WERI-Rb-1 (cell line): Measurements from ENCODE around the gene FIG4.

Source experiments
- DNase-seq: peaks from one replicate; pipeline ENCODE4 v3.0.0-alpha.2; 2020
- H3K27ac ChIP-seq: fragments of 250-450 bp; sonication (Bioruptor Pico); 2 replicates; pipeline ENCODE4 v1.5.1; 2020; ENCODE audit warnings: mild to moderate bottlenecking, moderate library complexity
- H3K27me3 ChIP-seq: fragments of 250-450 bp; sonication (Bioruptor Pico); 2 replicates; pipeline ENCODE4 v1.5.1; 2021; ENCODE audit warnings: mild to moderate bottlenecking, low read depth, moderate library complexity; ENCODE audit not compliant: insufficient read depth, severe bottlenecking
- H3K36me3 ChIP-seq: fragments of 250-450 bp; sonication (Bioruptor Pico); 2 replicates; pipeline ENCODE4 v1.5.1; 2020; ENCODE audit warnings: mild to moderate bottlenecking, moderate library complexity
- H3K4me3 ChIP-seq: 2 replicates; pipeline ENCODE4 v1.5.1; 2011; ENCODE audit warnings: low read depth, mild to moderate bottlenecking, control low read depth, low read length
- H3K9me3 ChIP-seq: fragments of 250-450 bp; sonication (Bioruptor Pico); 2 replicates; pipeline ENCODE4 v1.5.1; 2021; ENCODE audit warnings: mild to moderate bottlenecking, moderate library complexity; ENCODE audit not compliant: severe bottlenecking
- TF ChIP-seq, protein P1 (sequence below): IDR thresholded peaks from 2 replicates; pipeline ENCODE4 v1.5.1; 2011; ENCODE audit warnings: low read depth, mild to moderate bottlenecking, control low read depth, inconsistent platforms, low read length

FIG4 gene

GRCh38 chr6:109804020-109804419 is 112.9 kb downstream of the FIG4 start:
- DNase-seq, result no peak
- H3K9me3 ChIP-seq, result no peaks in the 10 kb centered on the region
- no peak overlapping the region for H3K4me3 ChIP-seq
- no peaks in the 10 kb centered on the region for H3K27me3 ChIP-seq
- TF ChIP-seq, protein P1, sequence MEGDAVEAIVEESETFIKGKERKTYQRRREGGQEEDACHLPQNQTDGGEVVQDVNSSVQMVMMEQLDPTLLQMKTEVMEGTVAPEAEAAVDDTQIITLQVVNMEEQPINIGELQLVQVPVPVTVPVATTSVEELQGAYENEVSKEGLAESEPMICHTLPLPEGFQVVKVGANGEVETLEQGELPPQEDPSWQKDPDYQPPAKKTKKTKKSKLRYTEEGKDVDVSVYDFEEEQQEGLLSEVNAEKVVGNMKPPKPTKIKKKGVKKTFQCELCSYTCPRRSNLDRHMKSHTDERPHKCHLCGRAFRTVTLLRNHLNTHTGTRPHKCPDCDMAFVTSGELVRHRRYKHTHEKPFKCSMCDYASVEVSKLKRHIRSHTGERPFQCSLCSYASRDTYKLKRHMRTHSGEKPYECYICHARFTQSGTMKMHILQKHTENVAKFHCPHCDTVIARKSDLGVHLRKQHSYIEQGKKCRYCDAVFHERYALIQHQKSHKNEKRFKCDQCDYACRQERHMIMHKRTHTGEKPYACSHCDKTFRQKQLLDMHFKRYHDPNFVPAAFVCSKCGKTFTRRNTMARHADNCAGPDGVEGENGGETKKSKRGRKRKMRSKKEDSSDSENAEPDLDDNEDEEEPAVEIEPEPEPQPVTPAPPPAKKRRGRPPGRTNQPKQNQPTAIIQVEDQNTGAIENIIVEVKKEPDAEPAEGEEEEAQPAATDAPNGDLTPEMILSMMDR, result no peak
- no peaks in the 10 kb centered on the region for H3K36me3 ChIP-seq
- no peak overlapping the region for H3K27ac ChIP-seq

- TF ChIP-seq, protein P1, result no peak
- Histone ChIP-seq H3K27ac (no peak overlapping the region), H3K9me3 (no peaks in the 10 kb centered on the region), H3K36me3 (no peaks in the 10 kb centered on the region), H3K27me3 (no peaks in the 10 kb centered on the region), H3K4me3 (no peak overlapping the region)
- no peak for DNase-seq
Measured at GRCh38 chr6:109807881-109808280, 116.8 kb downstream of the FIG4 start.

DNA sequence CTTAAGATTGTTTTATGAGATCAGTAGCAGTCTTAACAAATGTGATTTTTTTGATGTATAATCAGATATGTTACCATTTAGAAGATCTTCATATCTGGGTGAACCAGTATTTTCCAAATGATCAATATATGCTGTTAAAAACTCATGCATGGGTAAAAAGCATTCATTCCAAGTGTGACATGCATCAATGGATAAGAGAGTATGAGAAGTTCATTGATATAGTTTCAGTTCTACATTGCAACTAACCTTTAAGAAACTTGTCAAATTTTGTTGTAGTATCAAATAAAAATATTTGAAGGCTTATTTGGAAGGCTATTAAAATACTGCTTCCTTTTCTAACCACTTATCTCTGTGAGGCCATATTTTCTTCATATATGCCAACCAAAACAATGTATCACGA is 117.7 kb downstream of the FIG4 start:
- no peaks in the 10 kb centered on the region for H3K36me3 ChIP-seq
- TF ChIP-seq, protein P1, result no peak
- H3K27ac ChIP-seq, result no peak overlapping the region
- no peak for DNase-seq
- no peaks in the 10 kb centered on the region for H3K9me3 ChIP-seq
- no peak overlapping the region for H3K4me3 ChIP-seq
- no peaks in the 10 kb centered on the region for H3K27me3 ChIP-seq

GRCh38 chr6:109815054-109815453 is 124.0 kb downstream of the FIG4 start:
- no peak for DNase-seq
- Histone ChIP-seq H3K27ac (no peak overlapping the region), H3K4me3 (no peak overlapping the region), H3K36me3 (no peaks in the 10 kb centered on the region), H3K9me3 (no peaks in the 10 kb centered on the region), H3K27me3 (no peaks in the 10 kb centered on the region)
- TF ChIP-seq, protein P1, result no peak

DNA sequence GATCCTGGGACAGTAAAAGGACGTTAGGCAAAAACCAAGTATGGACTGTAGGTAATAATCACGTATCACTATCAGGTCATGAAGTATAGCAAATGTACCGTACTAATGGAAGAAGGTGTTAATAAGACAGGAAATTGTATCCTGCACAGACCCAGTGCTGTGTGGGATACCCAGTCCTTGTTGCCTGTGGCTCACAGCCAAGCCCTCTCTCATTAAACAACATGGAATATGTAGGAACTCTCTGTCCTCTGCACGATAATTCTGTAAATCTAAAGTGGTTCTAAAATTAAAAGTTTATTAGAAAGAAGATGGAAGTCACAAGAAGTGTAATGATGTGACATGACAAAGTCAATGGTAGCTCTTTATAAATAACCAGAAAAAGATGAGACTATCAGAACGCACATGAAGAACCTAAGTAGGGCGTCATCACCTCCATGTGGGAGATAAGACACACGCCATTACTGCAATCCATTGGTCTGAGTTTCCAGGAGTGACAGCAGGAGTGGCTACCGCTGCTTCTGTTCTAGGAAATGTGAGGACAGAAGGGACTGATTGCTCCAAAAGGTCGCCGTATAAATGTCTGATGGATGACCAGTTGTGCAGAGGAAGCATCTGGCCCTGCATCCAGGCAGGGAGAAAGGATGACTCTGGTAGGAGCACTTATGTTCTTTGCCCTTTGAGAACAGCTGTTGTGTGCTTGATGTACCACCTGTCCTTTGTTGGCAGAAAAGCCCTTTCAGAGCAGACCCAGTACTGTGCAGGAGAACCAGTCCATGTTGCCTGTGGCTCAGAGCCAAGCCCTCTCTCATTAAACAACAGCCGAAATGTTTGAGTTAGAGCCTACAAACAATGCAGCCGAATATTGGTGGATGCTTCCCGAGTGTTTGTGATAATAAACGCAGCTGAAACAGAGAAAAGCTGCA is 125.6 kb downstream of the FIG4 start:
- Histone ChIP-seq H3K36me3 (no peaks in the 10 kb centered on the region), H3K4me3 (no peak overlapping the region), H3K27me3 (no peaks in the 10 kb centered on the region), H3K9me3 (no peaks in the 10 kb centered on the region), H3K27ac (no peak overlapping the region)
- TF ChIP-seq, protein P1, result no peak
- DNase-seq, result no peak
